Inflammatory macrophage (primary cell): Measurements from ENCODE around the gene RPS26.
"Not testable (repeated sequence)": the region's sequence is repeated elsewhere in the genome, so short reads cannot be mapped to it uniquely, and the experiment has no call there.

ENCODE experiments used
- DNase-seq, 2 donors: peaks; one replicate each; pipeline ENCODE4 v3.0.0-alpha.2; 2020 to 2022
- total RNA-seq, 18 experiments: gene quantifications; one replicate each; lab custom pipeline; 2026; ENCODE audit warnings: mixed read lengths in 6 of 18, inconsistent platforms in 2 of 18; lab: John Stamatoyannopoulos, UW

Gene RPS26
- 54.3 to 144 (median 80.3) reads per million in 18 experiments for total RNA-seq

DNA sequence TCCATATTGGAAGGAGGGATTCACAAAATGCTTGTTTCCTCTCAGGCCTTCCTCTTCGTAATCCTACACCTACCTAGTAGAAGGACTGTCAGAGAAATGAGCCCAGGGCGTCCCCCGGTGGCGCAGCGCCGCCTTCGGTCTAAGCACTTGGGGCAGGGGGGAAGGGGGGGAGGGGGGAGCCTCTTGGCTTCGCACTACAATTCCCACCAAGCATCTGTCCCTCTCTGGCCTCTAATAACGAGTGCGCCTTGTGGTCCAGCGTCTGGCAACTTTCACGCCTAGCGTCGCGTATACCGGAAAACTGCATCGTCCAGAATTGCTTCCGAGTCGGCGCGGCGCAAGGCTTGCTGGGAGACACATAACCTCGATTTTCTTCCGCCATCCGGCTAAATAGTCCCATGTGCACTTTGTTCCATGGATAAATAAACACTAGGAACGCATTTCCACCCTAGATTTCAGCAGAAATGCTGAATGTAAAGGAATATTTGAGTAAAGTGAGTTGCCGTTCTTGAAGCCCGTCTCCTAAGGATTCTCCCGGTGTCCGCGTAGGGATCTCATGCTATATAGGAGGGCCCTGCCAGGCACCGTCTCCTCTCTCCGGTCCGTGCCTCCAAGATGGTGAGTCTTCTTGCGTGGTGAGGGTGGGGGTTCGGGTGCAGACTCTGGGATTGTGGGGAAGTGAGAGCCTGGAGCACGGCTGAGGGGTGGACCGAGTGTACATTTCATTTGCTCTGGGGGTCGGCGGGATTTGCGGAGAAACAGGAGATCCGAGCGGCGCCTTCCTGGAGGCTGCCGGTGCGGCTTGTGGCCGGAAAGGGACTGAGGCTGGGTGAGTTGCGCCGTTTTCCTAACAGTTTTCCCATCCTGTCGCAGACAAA is at the start of gene RPS26:
Gene RPS26, plus strand, starts transcription at position 367 of the 878 bp plus-strand sequence. Its CDS starts 249 bp downstream, at position 616.
- peak; percentile 97 to 99 for DNase-seq

- no peak for DNase-seq
Measured at GRCh38 chr12:55993230-55993853, 48.4 kb upstream of the RPS26 start.

DNA sequence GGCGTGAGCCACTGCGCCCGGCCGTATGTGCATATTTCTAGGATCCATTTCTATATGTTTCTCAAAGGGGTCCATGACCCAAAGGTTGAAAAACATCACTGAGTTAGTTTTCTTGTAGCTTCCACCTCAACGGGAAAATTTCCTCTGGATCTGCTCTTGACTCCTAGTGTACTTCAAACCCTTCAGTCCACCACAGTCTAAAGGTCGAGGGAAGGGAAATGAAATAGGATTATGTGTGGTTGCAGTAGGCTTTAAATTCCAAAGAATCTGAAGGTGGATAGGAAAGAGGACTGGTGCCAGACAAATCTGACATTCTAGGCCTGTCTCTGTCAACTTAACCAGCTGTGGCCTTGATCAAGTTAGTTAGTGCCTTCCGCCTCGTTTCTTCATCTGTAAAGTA is 46.4 kb upstream of the RPS26 start:
- no peak for DNase-seq

- DNase-seq: peak; percentile 67 to 69
Measured at GRCh38 chr12:55996201-55996714, 45.5 kb upstream of the RPS26 start.

- DNase-seq: peak; percentile 97 to 98
Measured at GRCh38 chr12:55996715-55997534, 44.8 kb upstream of the RPS26 start, which contains the start of gene SUOX. SUOX (plus strand) TSS chr12:55997276; CDS start chr12:56002222, 4,946 bp downstream.

GRCh38 chr12:55997535-55997859 is 44.2 kb upstream of the RPS26 start:
- no peak for DNase-seq

- not testable (repeated sequence) for DNase-seq
Measured at GRCh38 chr12:55999522-55999921, 42.2 kb upstream of the RPS26 start.

DNA sequence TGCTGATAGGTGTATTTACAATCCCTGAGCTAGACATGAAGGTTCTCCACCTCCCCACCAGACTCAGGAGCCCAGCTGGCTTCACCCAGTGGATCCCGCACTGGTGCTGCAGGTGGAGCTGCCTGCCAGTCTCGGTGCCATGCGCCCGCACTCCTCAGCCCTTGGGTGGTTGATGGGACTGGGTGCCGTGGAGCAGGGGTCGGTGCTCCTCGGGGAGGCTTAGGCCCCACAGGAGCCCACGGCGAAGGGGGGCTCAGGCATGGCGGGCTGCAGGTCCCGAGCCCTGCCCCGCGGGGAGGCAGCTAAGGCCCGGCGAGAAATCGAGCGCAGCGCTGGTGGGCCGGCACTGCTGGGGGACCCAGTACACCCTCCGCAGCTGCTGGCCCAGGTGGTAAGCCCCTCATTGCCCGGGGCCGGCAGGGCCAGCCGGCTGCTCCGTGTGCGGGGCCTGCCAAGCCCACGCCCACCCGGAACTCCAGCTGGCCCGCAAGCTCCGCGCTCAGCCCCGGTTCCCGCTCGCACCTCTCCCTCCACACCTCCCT is 41.6 kb upstream of the RPS26 start:
- not testable (repeated sequence) for DNase-seq

DNA sequence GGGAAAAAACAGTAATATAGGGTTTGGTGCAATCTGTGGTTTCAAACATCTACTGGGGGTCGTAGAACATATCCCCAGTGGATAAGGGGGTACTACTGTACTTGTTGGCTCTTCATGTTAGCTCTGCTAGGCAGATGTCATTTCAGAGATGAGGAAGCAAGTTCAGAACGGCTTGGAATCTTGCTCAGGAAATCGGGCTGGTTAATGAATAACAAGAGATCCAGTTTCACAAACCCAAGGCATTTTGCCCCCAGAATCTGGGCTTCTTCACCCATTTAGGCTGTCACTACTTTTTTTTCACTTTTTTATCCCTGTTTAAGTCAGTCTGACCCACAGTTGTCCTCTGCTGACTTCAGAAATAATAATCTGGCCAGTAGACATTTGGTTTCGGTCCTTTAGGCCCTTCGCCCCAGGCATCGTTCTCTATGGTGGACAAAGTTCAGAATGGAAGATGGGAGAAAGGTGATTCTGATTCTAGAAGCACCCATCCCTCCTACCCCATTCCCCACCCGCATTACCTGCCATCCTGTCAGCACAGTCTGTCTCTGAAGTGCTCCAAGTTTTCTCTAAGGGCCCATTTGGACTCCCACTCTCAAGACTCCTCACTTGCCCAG is 40.1 kb upstream of the RPS26 start:
- DNase-seq: no peak

- peak; percentile 85 to 89 for DNase-seq
Measured at GRCh38 chr12:56003376-56003775, 38.3 kb upstream of the RPS26 start.

GRCh38 chr12:56004211-56004610 is 37.5 kb upstream of the RPS26 start:
- no peak for DNase-seq

- no peak for DNase-seq
Measured at GRCh38 chr12:56007564-56008559, 33.9 kb upstream of the RPS26 start.

- no peak for DNase-seq
Measured at GRCh38 chr12:56010111-56010570, 31.6 kb upstream of the RPS26 start.

GRCh38 chr12:56011509-56012090 is 30.1 kb upstream of the RPS26 start:
- DNase-seq: no peak

GRCh38 chr12:56013482-56013881 is 28.2 kb upstream of the RPS26 start:
- DNase-seq: peak; percentile 15 to 18

DNA sequence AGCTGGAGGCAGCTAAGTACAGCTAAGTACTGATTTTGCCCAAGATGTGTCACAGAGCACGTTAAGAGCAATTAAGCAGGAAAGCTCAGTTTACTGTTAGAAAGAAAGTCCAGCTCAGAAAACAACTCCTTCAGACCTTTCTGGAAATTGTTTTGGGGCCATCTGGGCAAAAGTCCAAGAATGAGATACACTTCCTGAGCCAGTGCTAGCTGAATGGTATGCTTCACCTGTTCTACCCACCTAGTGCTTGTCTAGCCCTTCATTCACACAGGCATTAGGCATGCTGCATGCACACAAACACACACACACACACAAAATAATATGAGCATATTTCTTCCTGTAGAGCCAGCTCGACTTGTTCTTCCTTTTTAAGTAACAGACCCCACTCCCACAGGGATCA is 27.5 kb upstream of the RPS26 start:
- no peak for DNase-seq

GRCh38 chr12:56017181-56017580 is 24.5 kb upstream of the RPS26 start:
- no peak for DNase-seq

- DNase-seq: no peak
Measured at GRCh38 chr12:56018356-56018755, 23.4 kb upstream of the RPS26 start.

DNA sequence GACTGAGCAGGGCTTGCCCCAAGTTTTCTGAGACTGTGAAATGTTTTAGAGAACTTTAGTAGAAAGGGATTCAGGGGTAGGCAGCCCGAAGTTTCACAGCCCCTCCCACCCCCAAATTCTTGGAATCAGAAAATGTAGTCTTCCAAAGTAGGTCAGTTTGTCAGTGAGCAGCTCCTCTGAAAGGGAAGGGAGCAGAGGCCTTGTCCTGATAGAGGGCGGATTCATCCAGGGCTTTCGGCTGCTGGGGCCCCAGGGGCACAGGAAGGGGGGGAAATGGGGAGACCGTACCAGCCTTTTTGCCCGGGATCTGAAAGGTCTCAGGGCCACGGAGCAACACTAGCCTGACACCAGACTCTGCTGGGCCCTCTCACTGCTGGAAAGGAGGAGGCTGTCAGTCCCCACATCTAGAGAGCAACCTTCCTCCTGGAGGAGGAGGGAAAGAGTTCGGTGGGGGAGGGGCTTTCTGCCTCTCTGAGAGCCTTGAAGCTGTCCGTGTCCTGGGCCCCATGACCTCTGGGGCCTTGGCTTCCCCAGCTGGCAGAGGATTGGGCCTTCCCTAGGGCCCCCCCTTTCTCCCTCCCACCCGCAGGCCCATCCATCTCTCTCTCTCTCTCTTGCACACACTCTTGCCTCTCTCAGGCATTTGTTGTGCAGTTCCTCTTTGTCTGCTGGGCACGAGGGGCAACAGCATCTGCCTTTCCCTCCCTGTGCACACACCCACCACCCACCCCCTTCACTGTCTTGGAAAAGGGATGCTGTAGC is 21.1 kb upstream of the RPS26 start, which contains the start of gene IKZF4:
Gene IKZF4, plus strand, starts transcription at position 621 of the 762 bp plus-strand sequence. CDS start 451 bp downstream, outside the sequence.
- DNase-seq: peak; percentile 71 to 75
